HCT116 (cell line): ENCODE measurements around the gene GUSB. TPM values are rescaled to one million over a fixed set of nuclear protein-coding genes. Genes with fewer than 3 reads are reported as not detected.

Experiments used
- ATAC-seq: fragments of 200-7000 bp; cut with Tn5 transposase; 2 replicates; pipeline ENCODE4 v1.9.1; 2020; ENCODE audit warnings: mild to moderate bottlenecking, moderate library complexity
- BruUV-seq: library from RNA; stranded (reverse); fragments of 400-500 nt; replicated peaks from 2 replicates; lab custom pipeline; 2021; lab: Mats Ljungman, UMichigan
- CTCF ChIA-PET: fragments of 300-600 bp; sonication (Branson Sonifier 250); formaldehyde crosslinking; loops from one replicate; lab custom pipeline; 2021; ENCODE audit warnings: antibody characterized with exemption; lab: Charles Lee
- POLR2A ChIA-PET: fragments of 300-600, 350-600 bp; sonication (Branson Sonifier 250); formaldehyde crosslinking; loops from one replicate; lab custom pipeline; 2021; ENCODE audit warnings: antibody characterized with exemption; lab: Charles Lee
- RAD21 ChIA-PET, 2 experiments: fragments of 300-600 bp; sonication (Branson Sonifier 250); formaldehyde crosslinking; loops; one replicate each; lab custom pipeline; 2023; ENCODE audit warnings: low total read pairs in 2 of 2; ENCODE audit not compliant: uncharacterized antibody in 2 of 2, unreplicated experiment in 2 of 2, low non-redundant PET in 1 of 2; lab: Charles Lee
- DNase-seq: peaks from one replicate; pipeline ENCODE4 v3.0.0-alpha.2; 2010; ENCODE audit warnings: low read depth, low spot score
- H2AFZ ChIP-seq: fragments of 200-600 bp; shearing (Covaris generic), sonication (generic); 2 replicates; pipeline ENCODE4 v1.6.1; 2017; ENCODE audit warnings: low read depth, mixed run types, mixed read lengths, antibody characterized with exemption, low read length; ENCODE audit not compliant: poor library complexity, severe bottlenecking
- H3K27ac ChIP-seq: 2 replicates; pipeline ENCODE4 v1.5.1; 2012; ENCODE audit warnings: low read depth, low read length
- H3K27me3 ChIP-seq: fragments of 200-600 bp; sonication (generic); 2 replicates; pipeline ENCODE4 v1.6.1; 2016; ENCODE audit warnings: mixed run types, low read length, mixed read lengths; ENCODE audit not compliant: insufficient read depth
- H3K36me3 ChIP-seq, 2 experiments: fragments of 200-500 bp in 1 of 2; fragments of 200-600 bp in 1 of 2; sonication (Bioruptor generic) in 1 of 2; sonication (generic) in 1 of 2; 2 replicates each; pipeline versions ENCODE4 v1.5.1 to v1.6.1; 2014 to 2016; ENCODE audit warnings: low read length in 2 of 2, inconsistent platforms in 1 of 2, mixed read lengths in 1 of 2, mixed run types in 1 of 2; ENCODE audit not compliant: insufficient read depth in 2 of 2, control insufficient read depth in 1 of 2
- H3K4me1 ChIP-seq, 2 experiments: fragments of 200-600 bp in 1 of 2; sonication (generic) in 1 of 2; 2 replicates each; pipeline versions ENCODE4 v1.5.1 to v1.6.1; 2012 to 2017; ENCODE audit warnings: low read length in 2 of 2, inconsistent platforms in 1 of 2, mild to moderate bottlenecking in 1 of 2, mixed read lengths in 1 of 2, mixed run types in 1 of 2, moderate library complexity in 1 of 2; ENCODE audit not compliant: insufficient read depth in 2 of 2, control insufficient read depth in 1 of 2
- H3K4me2 ChIP-seq: fragments of 200-600 bp; sonication (generic); 2 replicates; pipeline ENCODE4 v1.6.1; 2017; ENCODE audit warnings: mixed run types, low read length, mixed read lengths
- H3K4me3 ChIP-seq, 2 experiments: fragments of 200-600 bp in 1 of 2; sonication (generic) in 1 of 2; replicated peaks in 1 of 2; 2 replicates each; pipeline ENCODE4 v1.5.1; 2011 to 2016; ENCODE audit warnings: low read length in 2 of 2, control low read depth in 1 of 2, low read depth in 1 of 2, mild to moderate bottlenecking in 1 of 2, mixed read lengths in 1 of 2, mixed run types in 1 of 2
- H3K79me2 ChIP-seq: fragments of 200-600 bp; sonication (generic); 2 replicates; pipeline ENCODE4 v1.6.1; 2017; ENCODE audit warnings: mild to moderate bottlenecking, mixed run types, low read length, moderate library complexity, mixed read lengths; ENCODE audit not compliant: insufficient read depth
- H3K9ac ChIP-seq: fragments of 200-600 bp; sonication (generic); 2 replicates; pipeline ENCODE4 v1.6.1; 2016; ENCODE audit warnings: low read length, mixed read lengths
- H3K9me2 ChIP-seq: fragments of 200-600 bp; sonication (generic), shearing (Covaris generic); 2 replicates; pipeline ENCODE4 v1.6.1; 2017; ENCODE audit warnings: mixed run types, mild to moderate bottlenecking, moderate library complexity; ENCODE audit not compliant: insufficient read depth
- H3K9me3 ChIP-seq, 2 experiments: fragments of 200-500 bp in 1 of 2; fragments of 200-600 bp in 1 of 2; sonication (Bioruptor generic) in 1 of 2; sonication (generic) in 1 of 2; 2 replicates each; pipeline ENCODE4 v1.6.1; 2014 to 2017; ENCODE audit warnings: low read length in 2 of 2, mixed read lengths in 2 of 2, inconsistent platforms in 1 of 2, low read depth in 1 of 2, mild to moderate bottlenecking in 1 of 2, mixed run types in 1 of 2, moderate library complexity in 1 of 2; ENCODE audit not compliant: control insufficient read depth in 1 of 2, insufficient read depth in 1 of 2
- H4K20me1 ChIP-seq: fragments of 200-600 bp; sonication (generic), shearing (Covaris generic); 2 replicates; pipeline ENCODE4 v1.6.1; 2017; ENCODE audit warnings: mixed run types, mild to moderate bottlenecking, moderate library complexity; ENCODE audit not compliant: insufficient read depth
- ELF1 ChIP-seq: IDR thresholded peaks from 2 replicates; pipeline ENCODE4 v1.6.1; 2012; ENCODE audit warnings: low read depth, borderline replicate concordance
- EZH2 ChIP-seq: fragments of 200-600 bp; sonication (generic); IDR thresholded peaks from 2 replicates; pipeline ENCODE4 v1.6.1; 2017; ENCODE audit warnings: antibody characterized with exemption, mixed run types
- FOSL1 ChIP-seq: IDR thresholded peaks from 2 replicates; pipeline ENCODE4 v1.6.1; 2012; ENCODE audit warnings: low read depth
- POLR2A ChIP-seq: IDR thresholded peaks from 2 replicates; pipeline ENCODE4 v1.7.0; 2011; ENCODE audit warnings: borderline replicate concordance; ENCODE audit not compliant: insufficient read depth, insufficient read length; ENCODE audit errors: extremely low read depth
- POLR2AphosphoS5 ChIP-seq: IDR thresholded peaks from 2 replicates; pipeline ENCODE4 v1.6.1; 2011; ENCODE audit warnings: mild to moderate bottlenecking, low read depth, low read length, moderate library complexity
- RAD21 ChIP-seq: IDR thresholded peaks from 2 replicates; pipeline ENCODE4 v1.6.1; 2012; ENCODE audit warnings: low read depth, mild to moderate bottlenecking
- REST ChIP-seq: IDR thresholded peaks from 2 replicates; pipeline ENCODE4 v1.6.1; 2012; ENCODE audit warnings: low read depth
- SP1 ChIP-seq: IDR thresholded peaks from 2 replicates; pipeline ENCODE4 v1.6.1; 2012; ENCODE audit warnings: low read depth
- SRF ChIP-seq: IDR thresholded peaks from 2 replicates; pipeline ENCODE4 v1.6.1; 2012; ENCODE audit warnings: low read depth
- TCF7L2 ChIP-seq: IDR thresholded peaks from 2 replicates; pipeline ENCODE4 v1.7.0; 2011; ENCODE audit warnings: borderline replicate concordance, inconsistent platforms; ENCODE audit not compliant: insufficient read depth, insufficient read length; ENCODE audit errors: extremely low read depth
- ZFX ChIP-seq: fragments of 450-650 bp; IDR thresholded peaks from 2 replicates; pipeline ENCODE4 v1.6.1; 2017
- ZNF274 ChIP-seq: fragments of 200-500 bp; sonication (Bioruptor generic); IDR thresholded peaks from 2 replicates; pipeline ENCODE4 v1.6.1; 2014; ENCODE audit warnings: mild to moderate bottlenecking, low read depth, low read length, inconsistent platforms
- intact Hi-C: fragments of 100-400 bp; cut with micrococcal nuclease; formaldehyde crosslinking; loops from 2 replicates; pipeline ENCODE4 v1.10.0; 2022
- total RNA-seq: library from RNA; stranded (reverse); gene quantifications from one replicate; pipeline ENCODE4 v1.2.1, GENCODE V29; 2021; ENCODE audit not compliant: unreplicated experiment

The GUSB gene
- total RNA-seq, 1 experiment from 2014 or later: 31.5 TPM

- H3K4me2 ChIP-seq: no peak overlapping the region
- no TSS peak for BruUV-seq
- no peaks in the 10 kb centered on the region for H3K9me2 ChIP-seq
- H3K36me3 ChIP-seq: peaks cover 15 to 27% of the 10 kb centered on the region in 2 experiments; a peak in 3 of 4 replicates
- TF ChIP-seq FOSL1 (no peak), POLR2A (no peak), POLR2AphosphoS5 (no peak)
- H3K79me2 ChIP-seq: peaks cover 12% of the 10 kb centered on the region
- H4K20me1 ChIP-seq: no peaks in the 10 kb centered on the region
- no peaks in the 10 kb centered on the region for H3K9me3 ChIP-seq
- RAD21 ChIA-PET: no interaction called here
- H3K9ac ChIP-seq: no peak overlapping the region
- POLR2A ChIA-PET: no interaction called here
- CTCF ChIA-PET: no interaction called here
- H2AFZ ChIP-seq: no peak overlapping the region
- ATAC-seq: no peak
- no peaks in the 10 kb centered on the region for H3K27me3 ChIP-seq
- no peak overlapping the region for H3K27ac ChIP-seq
- no peak for DNase-seq
- H3K4me3 ChIP-seq: no peak overlapping the region
- no peaks in the 10 kb centered on the region for H3K4me1 ChIP-seq
- intact Hi-C loops: no loop called here
Observed at GRCh38 chr7:65974191-65974801, 7.7 kb downstream of the GUSB start.

GRCh38 chr7:65972976-65973375, 9.0 kb downstream of the GUSB start:
- intact Hi-C loops: no loop called here
- CTCF ChIA-PET: no interaction called here
- DNase-seq: no peak
- POLR2A ChIA-PET: no interaction called here
- Histone ChIP-seq H2AFZ (no peak overlapping the region), H3K36me3 (peaks cover 16 to 23% of the 10 kb centered on the region in 2 experiments; a peak in 3 of 4 replicates)
- TF ChIP-seq ZNF274 (no peak), ELF1 (no peak), ZFX (no peak), REST (no peak), TCF7L2 (no peak), SP1 (no peak), EZH2 (no peak), SRF (no peak), RAD21 (no peak)
- TF ChIP-seq, all 23 proteins: peak for 0
- ATAC-seq: no peak
- Histone ChIP-seq H3K79me2 (peaks cover 5% of the 10 kb centered on the region; the same call in 1 of the 2 replicates), H3K4me2 (no peak overlapping the region), H4K20me1 (no peaks in the 10 kb centered on the region), H3K9me2 (no peaks in the 10 kb centered on the region), H3K27me3 (no peaks in the 10 kb centered on the region), H3K4me3 (no peak overlapping the region), H3K27ac (no peak overlapping the region), H3K4me1 (no peaks in the 10 kb centered on the region), H3K9me3 (no peaks in the 10 kb centered on the region), H3K9ac (no peak overlapping the region)
- BruUV-seq: no TSS peak
- RAD21 ChIA-PET: no interaction called here
